Sigmoid colon (tissue), 7 donors: Measurements from ENCODE around the gene SNAP47. TPM values are rescaled to one million over a fixed set of nuclear protein-coding genes. Genes with fewer than 3 reads are reported as not detected.

Experiments
- DNase-seq: peaks from one replicate; pipeline ENCODE4 v3.0.0-alpha.2; 2019
- H3K27ac ChIP-seq, 4 donors: fragments of 200-600 bp; sonication (generic); one replicate each; pipeline ENCODE4 v1.5.1; 2016 to 2019; ENCODE audit warnings: mild to moderate bottlenecking in 1 of 4
- H3K27me3 ChIP-seq, 3 donors: fragments of 200-600 bp; sonication (generic); one replicate each; pipeline ENCODE4 v1.5.1; 2019; ENCODE audit warnings: mild to moderate bottlenecking in 1 of 3
- H3K36me3 ChIP-seq, 4 donors: fragments of 200-600 bp; sonication (generic); one replicate each; pipeline ENCODE4 v1.5.1; 2016 to 2019
- H3K4me1 ChIP-seq, 4 donors: fragments of 200-600 bp; sonication (generic); one replicate each; pipeline ENCODE4 v1.5.1; 2017 to 2019
- H3K4me3 ChIP-seq, 4 donors: fragments of 200-600 bp; sonication (generic); one replicate each; pipeline ENCODE4 v1.5.1; 2017 to 2019; ENCODE audit warnings: mild to moderate bottlenecking in 2 of 4, moderate library complexity in 1 of 4
- H3K9me3 ChIP-seq, 4 donors: fragments of 200-600 bp in 3 of 4; sonication (generic) in 3 of 4; one replicate each; pipeline versions ENCODE4 v1.5.1 to v1.6.1; 2013 to 2019
- CTCF ChIP-seq, 4 experiments: fragments of 450-650 bp in 3 of 4; fragments of 200-600 bp in 1 of 4; IDR thresholded peaks; one replicate each; pipeline ENCODE4 v1.5.1; 2016 to 2019; ENCODE audit warnings: antibody characterized with exemption in 4 of 4, mild to moderate bottlenecking in 3 of 4, moderate library complexity in 2 of 4
- EP300 ChIP-seq, 4 donors: sonication (generic); formaldehyde crosslinking; IDR thresholded peaks; one replicate each; pipeline ENCODE4 v1.6.1; 2017; ENCODE audit warnings: antibody characterized with exemption in 4 of 4
- POLR2A ChIP-seq, 2 donors: fragments of 450-650 bp; IDR thresholded peaks; one replicate each; pipeline ENCODE4 v1.6.1; 2016; ENCODE audit warnings: antibody characterized with exemption in 2 of 2, mild to moderate bottlenecking in 2 of 2, moderate library complexity in 2 of 2
- POLR2AphosphoS5 ChIP-seq, 4 donors: sonication (generic); formaldehyde crosslinking; IDR thresholded peaks; one replicate each; pipeline ENCODE4 v1.6.1; 2017; ENCODE audit warnings: antibody characterized with exemption in 4 of 4
- WGBS, 2 donors: extraction: QIAGEN DNeasy Blood & Tissue Kit; methylation state at CpG; one replicate each; pipeline ENCODE4 v1.1.7; 2013; 5-methylcytosine and 5-hydroxymethylcytosine counted together
- intact Hi-C: fragments of 100-400 bp; cut with DNase I; formaldehyde crosslinking; loops from one replicate; pipeline ENCODE4 v1.15.1; 2023
- polyA plus RNA-seq, 3 donors: library from polyadenylated mRNA; stranded (reverse); fragments of 200-250 nt; gene quantifications; one replicate each; pipeline ENCODE4 v1.2.3, GENCODE V29; 2013
- total RNA-seq, 4 donors: library from RNA; depleted of rRNA; stranded (reverse); fragments of >200 nt; gene quantifications; one replicate each; pipeline ENCODE4 v1.1.0, GENCODE V29; 2016
- donor health status: healthy with polysubstance abuse.
- donor health status: Bipolar disorder and iron deficiency.
- donor health status: healthy.

SNAP47 gene
- total and polyA plus RNA-seq, 7 donors, result 13.8 to 51.6 (median 33.9) TPM

DNA sequence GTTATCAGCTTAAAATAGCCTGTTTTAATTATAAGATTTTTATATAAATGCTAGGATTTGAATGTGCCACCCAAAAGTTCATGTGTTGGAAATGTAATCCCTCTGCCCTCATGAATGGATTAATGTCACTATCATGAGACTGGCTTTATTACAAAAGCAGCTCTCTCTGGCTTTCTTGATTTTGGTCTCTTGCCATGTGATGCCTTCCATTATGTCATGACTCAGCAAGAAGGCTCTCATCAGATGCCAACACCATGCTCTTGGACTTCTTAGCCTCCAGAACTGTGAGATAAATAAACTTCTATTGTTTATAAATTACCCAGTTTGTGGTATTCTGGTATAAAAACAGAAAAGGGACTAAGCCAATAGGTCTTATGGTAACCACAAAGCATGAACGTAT is 73.3 kb downstream of the SNAP47 start:
- TF ChIP-seq EP300 (IDR thresholded peaks at IDR 0.05) (no peak), POLR2AphosphoS5 (IDR thresholded peaks at IDR 0.05) (no peak), CTCF (IDR thresholded peaks at IDR 0.05) (no peak), POLR2A (IDR thresholded peaks at IDR 0.05) (no peak)
- no peak overlapping the region for H3K4me3 ChIP-seq
- 31 to 76% methylated on average over 1 of the region's 1 CpG for WGBS, 2 donors
- intact Hi-C loops, result no loop called here
- H3K4me1 ChIP-seq, result peaks cover 0 to 7% (median 3%) of the 10 kb centered on the region in 4 donors
- no peaks in the 10 kb centered on the region for H3K27me3 ChIP-seq
- H3K9me3 ChIP-seq, result peaks cover 0 to 2% (median under 1%) of the 10 kb centered on the region in 4 donors
- no peaks in the 10 kb centered on the region for H3K36me3 ChIP-seq
- H3K27ac ChIP-seq, result no peak overlapping the region
- DNase-seq, result no peak

GRCh38 chr1:227809026-227809425 is 73.8 kb downstream of the SNAP47 start:
- WGBS, 2 donors, result 79 to 89% methylated on average over 2 of the region's 2 CpGs
- no peak for DNase-seq
- Histone ChIP-seq H3K4me1 (peaks cover 0 to 7% (median 3%) of the 10 kb centered on the region in 4 donors), H3K9me3 (peaks cover 0 to 6% (median 1%) of the 10 kb centered on the region in 4 donors), H3K36me3 (no peaks in the 10 kb centered on the region), H3K27me3 (no peaks in the 10 kb centered on the region), H3K27ac (no peak overlapping the region), H3K4me3 (no peak overlapping the region)
- TF ChIP-seq POLR2AphosphoS5 (IDR thresholded peaks at IDR 0.05) (no peak), POLR2A (IDR thresholded peaks at IDR 0.05) (no peak), CTCF (IDR thresholded peaks at IDR 0.05) (no peak)
- intact Hi-C loops, result no loop called here

DNA sequence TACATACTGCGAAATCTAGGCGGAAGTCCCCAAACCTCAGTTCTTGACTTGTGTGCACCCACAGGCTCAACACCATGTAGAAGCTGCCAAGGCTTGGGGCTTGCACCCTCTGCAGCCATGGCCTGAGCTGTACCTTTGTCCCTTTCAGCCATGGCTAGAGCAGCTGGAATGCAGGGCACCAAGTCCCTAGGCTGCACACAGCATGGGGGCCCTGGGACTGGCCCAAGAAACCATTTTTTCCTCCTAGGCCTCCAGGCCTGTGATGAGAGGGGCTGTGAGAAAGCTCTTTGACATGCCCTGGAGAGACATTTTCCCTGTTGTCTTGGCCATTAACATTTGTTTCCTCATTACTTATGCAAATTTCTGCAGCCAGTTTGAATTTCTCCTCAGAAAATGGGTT is 78.7 kb downstream of the SNAP47 start:
- intact Hi-C loops, result no loop called here
- no peak for TF ChIP-seq POLR2A (IDR thresholded peaks at IDR 0.05)
- TF ChIP-seq CTCF (IDR thresholded peaks at IDR 0.05), result no peak
- TF ChIP-seq POLR2AphosphoS5 (IDR thresholded peaks at IDR 0.05), result no peak
- TF ChIP-seq EP300 (IDR thresholded peaks at IDR 0.05), result no peak
- no peak overlapping the region for H3K4me3 ChIP-seq
- WGBS, 2 donors, result 98% methylated on average over 2 of the region's 2 CpGs
- peaks cover 0 to 6% (median 1%) of the 10 kb centered on the region in 4 donors for H3K9me3 ChIP-seq
- H3K36me3 ChIP-seq, result no peaks in the 10 kb centered on the region
- H3K4me1 ChIP-seq, result no peaks in the 10 kb centered on the region
- H3K27ac ChIP-seq, result no peak overlapping the region
- no peak for DNase-seq
- H3K27me3 ChIP-seq, result no peaks in the 10 kb centered on the region

GRCh38 chr1:227815468-227816409 is 80.5 kb downstream of the SNAP47 start, which contains the start of gene PRSS38:
PRSS38 (plus strand) TSS chr1:227815675; CDS start chr1:227815717, 42 bp downstream.
- DNase-seq, result no peak
- H3K4me1 ChIP-seq, result no peaks in the 10 kb centered on the region
- no peak within 1 kb of the TSS for H3K27ac ChIP-seq
- WGBS, 2 donors, result 95 to 96% methylated on average over 44 of the region's 44 CpGs
- TF ChIP-seq CTCF (IDR thresholded peaks at IDR 0.05) (no peak), POLR2AphosphoS5 (IDR thresholded peaks at IDR 0.05) (no peak), EP300 (IDR thresholded peaks at IDR 0.05) (no peak), POLR2A (IDR thresholded peaks at IDR 0.05) (no peak)
- no peaks in the 10 kb centered on the region for H3K27me3 ChIP-seq
- H3K36me3 ChIP-seq, result no peaks in the 10 kb centered on the region
- H3K9me3 ChIP-seq, result peaks cover 0 to 6% (median 1%) of the 10 kb centered on the region in 4 donors
- no peak within 1 kb of the TSS for H3K4me3 ChIP-seq
- intact Hi-C loops, result no loop called here
